Liver (tissue), 9 donors: ENCODE results near the gene NINJ2. TPM values are rescaled to one million over a fixed set of nuclear protein-coding genes. Genes with fewer than 3 reads are reported as not detected.

Experiments used
- DNase-seq: peaks from one replicate; pipeline ENCODE4 v3.0.0-alpha.2; 2017; ENCODE audit warnings: low spot score
- H3K27ac ChIP-seq, 2 donors: one replicate each; pipeline ENCODE4 v1.7.0; 2013; ENCODE audit warnings: inconsistent platforms in 2 of 2, low read length in 2 of 2, control low read depth in 1 of 2, low read depth in 1 of 2, mild to moderate bottlenecking in 1 of 2
- H3K27me3 ChIP-seq, 4 donors: one replicate each; pipeline versions ENCODE4 v1.6.1 to v1.7.0; 2013; ENCODE audit warnings: low read length in 3 of 4, inconsistent platforms in 1 of 4, mild to moderate bottlenecking in 1 of 4, moderate library complexity in 1 of 4; ENCODE audit not compliant: control insufficient read depth in 4 of 4, insufficient read depth in 4 of 4
- H3K36me3 ChIP-seq, 4 donors: one replicate each; pipeline versions ENCODE4 v1.6.1 to v1.7.0; 2013; ENCODE audit warnings: low read length in 3 of 4, mild to moderate bottlenecking in 3 of 4, low read depth in 1 of 4, moderate library complexity in 1 of 4; ENCODE audit not compliant: control insufficient read depth in 4 of 4, insufficient read depth in 3 of 4
- H3K4me1 ChIP-seq, 4 donors: one replicate each; pipeline versions ENCODE4 v1.6.1 to v1.7.0; 2013; ENCODE audit warnings: low read length in 3 of 4, mild to moderate bottlenecking in 3 of 4, moderate library complexity in 1 of 4; ENCODE audit not compliant: control insufficient read depth in 4 of 4, insufficient read depth in 4 of 4
- H3K4me3 ChIP-seq, 3 donors: one replicate each; pipeline versions ENCODE4 v1.6.1 to v1.7.0; 2013; ENCODE audit warnings: low read length in 3 of 3, control low read depth in 1 of 3, low read depth in 1 of 3, mild to moderate bottlenecking in 1 of 3
- H3K9ac ChIP-seq, 2 donors: one replicate each; pipeline ENCODE4 v1.7.0; 2013; ENCODE audit warnings: low read length in 2 of 2, mild to moderate bottlenecking in 2 of 2, moderate library complexity in 2 of 2, control low read depth in 1 of 2, low read depth in 1 of 2
- H3K9me3 ChIP-seq, 4 donors: one replicate each; pipeline versions ENCODE4 v1.6.1 to v1.7.0; 2013; ENCODE audit warnings: low read length in 3 of 4; ENCODE audit not compliant: control insufficient read depth in 4 of 4
- EGR1 ChIP-seq, 2 donors: IDR thresholded peaks; 2 replicates each; pipeline ENCODE4 v1.6.1; 2016 to 2018; ENCODE audit warnings: antibody characterized with exemption in 2 of 2, low read depth in 2 of 2
- FOXA1 ChIP-seq: IDR thresholded peaks from 2 replicates; pipeline ENCODE4 v1.6.1; 2016; ENCODE audit warnings: antibody characterized with exemption
- FOXA2 ChIP-seq: IDR thresholded peaks from 2 replicates; pipeline ENCODE4 v1.6.1; 2016; ENCODE audit warnings: antibody characterized with exemption
- GABPA ChIP-seq, 2 donors: IDR thresholded peaks in 1 of 2; conservative IDR thresholded peaks in 1 of 2; 2 replicates each; pipeline ENCODE4 v1.6.1; 2016; ENCODE audit warnings: antibody characterized with exemption in 2 of 2, mild to moderate bottlenecking in 1 of 2, moderate library complexity in 1 of 2
- HNF4A ChIP-seq, 2 donors: conservative IDR thresholded peaks; 2 replicates each; pipeline ENCODE4 v1.6.1; 2016; ENCODE audit warnings: antibody characterized with exemption in 2 of 2, mild to moderate bottlenecking in 2 of 2
- HNF4G ChIP-seq: IDR thresholded peaks from 2 replicates; pipeline ENCODE4 v1.6.1; 2016; ENCODE audit warnings: antibody characterized with exemption
- JUND ChIP-seq, 2 donors: IDR thresholded peaks; 2 replicates each; pipeline ENCODE4 v1.6.1; 2016; ENCODE audit warnings: antibody characterized with exemption in 2 of 2
- NR2F2 ChIP-seq: IDR thresholded peaks from 2 replicates; pipeline ENCODE4 v1.6.1; 2016; ENCODE audit warnings: antibody characterized with exemption
- RAD21 ChIP-seq, 2 donors: IDR thresholded peaks; 2 replicates each; pipeline ENCODE4 v1.6.1; 2016; ENCODE audit warnings: antibody characterized with exemption in 2 of 2, mild to moderate bottlenecking in 2 of 2
- RXRA ChIP-seq, 2 donors: IDR thresholded peaks; 2 replicates each; pipeline ENCODE4 v1.6.1; 2017 to 2018; ENCODE audit warnings: antibody characterized with exemption in 2 of 2, mild to moderate bottlenecking in 1 of 2
- SP1 ChIP-seq: IDR thresholded peaks from 2 replicates; pipeline ENCODE4 v1.6.1; 2018; ENCODE audit warnings: antibody characterized with exemption, mild to moderate bottlenecking
- TAF1 ChIP-seq: conservative IDR thresholded peaks from 2 replicates; pipeline ENCODE4 v1.6.1; 2016; ENCODE audit warnings: antibody characterized with exemption, mild to moderate bottlenecking
- YY1 ChIP-seq: IDR thresholded peaks from 2 replicates; pipeline ENCODE4 v1.6.1; 2016; ENCODE audit warnings: antibody characterized with exemption, mild to moderate bottlenecking
- WGBS: extraction: QIAGEN DNeasy Blood & Tissue Kit; methylation state at CpG from one replicate; pipeline ENCODE4 v1.1.7; 2013; 5-methylcytosine and 5-hydroxymethylcytosine counted together
- polyA plus RNA-seq, 2 donors: library from polyadenylated mRNA; stranded (reverse) in 1 of 2; unstranded in 1 of 2; fragments of 200-250 nt in 1 of 2; fragments of >200 nt in 1 of 2; fragmentation: Nextera tagmentation in 1 of 2; extraction: Ambion mirVana in 1 of 2; gene quantifications; one replicate each; pipeline versions ENCODE4 v1.2.1 to v1.2.3, GENCODE V29; 2013 to 2015
- total RNA-seq, 2 donors: library from RNA; depleted of rRNA; stranded (reverse); fragments of >200 nt; gene quantifications; one replicate each; pipeline ENCODE4 v1.2.3, GENCODE V29; 2014
- TF ChIP-seq, protein P1 (sequence below): IDR thresholded peaks from 2 replicates; pipeline ENCODE4 v1.6.1; 2016; ENCODE audit warnings: antibody characterized with exemption
- TF ChIP-seq, protein P2 (sequence below): IDR thresholded peaks from 2 replicates; pipeline ENCODE4 v1.6.1; 2016; ENCODE audit warnings: antibody characterized with exemption, mild to moderate bottlenecking
- TF ChIP-seq, protein P3 (sequence below): fragments of 150-350 bp; IDR thresholded peaks from 2 replicates; pipeline ENCODE4 v1.5.1; 2017; ENCODE audit warnings: improper control_type of control experiment, low read depth, low read length; ENCODE audit not compliant: missing input control
- TF ChIP-seq, protein P4 (sequence below): IDR thresholded peaks from 2 replicates; pipeline ENCODE4 v1.6.1; 2016; ENCODE audit warnings: antibody characterized with exemption
- TF ChIP-seq, protein P5 (sequence below): IDR thresholded peaks from 2 replicates; pipeline ENCODE4 v1.6.1; 2016; ENCODE audit warnings: antibody characterized with exemption
- donor health status: healthy.
- donor health status: healthy.
- donor health status: healthy.
- donor health status: healthy.
- donor health status: healthy.

Gene NINJ2, protein sequence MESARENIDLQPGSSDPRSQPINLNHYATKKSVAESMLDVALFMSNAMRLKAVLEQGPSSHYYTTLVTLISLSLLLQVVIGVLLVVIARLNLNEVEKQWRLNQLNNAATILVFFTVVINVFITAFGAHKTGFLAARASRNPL
- 10 to 100 TPM in 1 of 2 donors, 1 to 10 TPM in 1; 6.7 to 14.9 TPM for total RNA-seq
- polyA plus RNA-seq: 10 to 100 TPM; 15.9 to 16.5 TPM

DNA sequence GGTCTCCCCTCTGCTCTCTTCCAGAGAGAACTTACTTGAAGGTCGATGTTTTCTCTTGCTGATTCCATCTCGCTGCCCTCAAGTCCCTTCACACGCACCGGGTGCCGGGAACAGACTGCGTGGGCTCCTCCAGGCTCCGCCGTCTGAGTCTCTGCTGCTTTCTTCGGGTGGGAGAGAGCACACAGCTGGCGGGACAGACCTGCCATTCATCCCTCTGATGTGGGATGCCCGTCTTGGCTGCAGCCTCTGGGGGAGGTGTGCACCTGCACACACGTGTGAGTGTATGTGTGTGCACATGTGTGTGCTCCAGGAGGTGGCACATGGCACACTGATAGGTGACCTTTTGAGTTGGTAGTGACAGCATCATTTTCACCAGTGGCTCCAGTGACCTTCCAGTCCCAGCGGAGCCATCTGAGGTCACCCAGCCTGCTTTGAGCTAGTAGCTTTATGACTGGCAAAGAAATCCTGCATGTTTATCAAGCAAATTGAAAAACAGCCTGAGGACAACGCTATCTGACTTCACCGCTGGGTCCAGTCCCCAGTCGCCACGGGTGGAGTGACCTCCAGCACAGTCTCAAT, at the start of gene NINJ2:
NINJ2 (minus strand) TSS at position 153 of the 579 bp plus-strand sequence; CDS start at position 68, 85 bp downstream.
- peak within 1 kb of the TSS in 1 of 2 donors; percentile 1 for H3K27ac ChIP-seq
- no peak within 1 kb of the TSS for H3K4me3 ChIP-seq
- peaks cover 4 to 17% (median 6%) of the 10 kb centered on the region in 4 donors for H3K4me1 ChIP-seq
- peak within 1 kb of the TSS in 1 of 2 donors; percentile 65 for H3K9ac ChIP-seq
- TF ChIP-seq GABPA (IDR thresholded peaks at IDR 0.05 in 1 of 2, conservative IDR thresholded peaks at IDR 0.05 in 1 of 2): no peak
- TF ChIP-seq, protein P1, sequence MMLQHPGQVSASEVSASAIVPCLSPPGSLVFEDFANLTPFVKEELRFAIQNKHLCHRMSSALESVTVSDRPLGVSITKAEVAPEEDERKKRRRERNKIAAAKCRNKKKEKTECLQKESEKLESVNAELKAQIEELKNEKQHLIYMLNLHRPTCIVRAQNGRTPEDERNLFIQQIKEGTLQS: no peak
- TF ChIP-seq, protein P2, sequence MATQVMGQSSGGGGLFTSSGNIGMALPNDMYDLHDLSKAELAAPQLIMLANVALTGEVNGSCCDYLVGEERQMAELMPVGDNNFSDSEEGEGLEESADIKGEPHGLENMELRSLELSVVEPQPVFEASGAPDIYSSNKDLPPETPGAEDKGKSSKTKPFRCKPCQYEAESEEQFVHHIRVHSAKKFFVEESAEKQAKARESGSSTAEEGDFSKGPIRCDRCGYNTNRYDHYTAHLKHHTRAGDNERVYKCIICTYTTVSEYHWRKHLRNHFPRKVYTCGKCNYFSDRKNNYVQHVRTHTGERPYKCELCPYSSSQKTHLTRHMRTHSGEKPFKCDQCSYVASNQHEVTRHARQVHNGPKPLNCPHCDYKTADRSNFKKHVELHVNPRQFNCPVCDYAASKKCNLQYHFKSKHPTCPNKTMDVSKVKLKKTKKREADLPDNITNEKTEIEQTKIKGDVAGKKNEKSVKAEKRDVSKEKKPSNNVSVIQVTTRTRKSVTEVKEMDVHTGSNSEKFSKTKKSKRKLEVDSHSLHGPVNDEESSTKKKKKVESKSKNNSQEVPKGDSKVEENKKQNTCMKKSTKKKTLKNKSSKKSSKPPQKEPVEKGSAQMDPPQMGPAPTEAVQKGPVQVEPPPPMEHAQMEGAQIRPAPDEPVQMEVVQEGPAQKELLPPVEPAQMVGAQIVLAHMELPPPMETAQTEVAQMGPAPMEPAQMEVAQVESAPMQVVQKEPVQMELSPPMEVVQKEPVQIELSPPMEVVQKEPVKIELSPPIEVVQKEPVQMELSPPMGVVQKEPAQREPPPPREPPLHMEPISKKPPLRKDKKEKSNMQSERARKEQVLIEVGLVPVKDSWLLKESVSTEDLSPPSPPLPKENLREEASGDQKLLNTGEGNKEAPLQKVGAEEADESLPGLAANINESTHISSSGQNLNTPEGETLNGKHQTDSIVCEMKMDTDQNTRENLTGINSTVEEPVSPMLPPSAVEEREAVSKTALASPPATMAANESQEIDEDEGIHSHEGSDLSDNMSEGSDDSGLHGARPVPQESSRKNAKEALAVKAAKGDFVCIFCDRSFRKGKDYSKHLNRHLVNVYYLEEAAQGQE: no peak
- TF ChIP-seq, protein P3, sequence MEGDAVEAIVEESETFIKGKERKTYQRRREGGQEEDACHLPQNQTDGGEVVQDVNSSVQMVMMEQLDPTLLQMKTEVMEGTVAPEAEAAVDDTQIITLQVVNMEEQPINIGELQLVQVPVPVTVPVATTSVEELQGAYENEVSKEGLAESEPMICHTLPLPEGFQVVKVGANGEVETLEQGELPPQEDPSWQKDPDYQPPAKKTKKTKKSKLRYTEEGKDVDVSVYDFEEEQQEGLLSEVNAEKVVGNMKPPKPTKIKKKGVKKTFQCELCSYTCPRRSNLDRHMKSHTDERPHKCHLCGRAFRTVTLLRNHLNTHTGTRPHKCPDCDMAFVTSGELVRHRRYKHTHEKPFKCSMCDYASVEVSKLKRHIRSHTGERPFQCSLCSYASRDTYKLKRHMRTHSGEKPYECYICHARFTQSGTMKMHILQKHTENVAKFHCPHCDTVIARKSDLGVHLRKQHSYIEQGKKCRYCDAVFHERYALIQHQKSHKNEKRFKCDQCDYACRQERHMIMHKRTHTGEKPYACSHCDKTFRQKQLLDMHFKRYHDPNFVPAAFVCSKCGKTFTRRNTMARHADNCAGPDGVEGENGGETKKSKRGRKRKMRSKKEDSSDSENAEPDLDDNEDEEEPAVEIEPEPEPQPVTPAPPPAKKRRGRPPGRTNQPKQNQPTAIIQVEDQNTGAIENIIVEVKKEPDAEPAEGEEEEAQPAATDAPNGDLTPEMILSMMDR: no peak
- TF ChIP-seq, protein P4, sequence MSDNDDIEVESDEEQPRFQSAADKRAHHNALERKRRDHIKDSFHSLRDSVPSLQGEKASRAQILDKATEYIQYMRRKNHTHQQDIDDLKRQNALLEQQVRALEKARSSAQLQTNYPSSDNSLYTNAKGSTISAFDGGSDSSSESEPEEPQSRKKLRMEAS: no peak
- no peak for TF ChIP-seq FOXA2
- peak; percentile 39 for TF ChIP-seq SP1
- TF ChIP-seq TAF1: no peak
- TF ChIP-seq YY1: no peak
- peak; percentile 43 to 82 for TF ChIP-seq RXRA (IDR thresholded peaks at IDR 0.05)
- TF ChIP-seq RAD21 (IDR thresholded peaks at IDR 0.05): peak in 1 of 2 donors; percentile 37
- no peak for TF ChIP-seq NR2F2
- TF ChIP-seq FOXA1: no peak
- TF ChIP-seq HNF4G: no peak
- TF ChIP-seq, protein P5, sequence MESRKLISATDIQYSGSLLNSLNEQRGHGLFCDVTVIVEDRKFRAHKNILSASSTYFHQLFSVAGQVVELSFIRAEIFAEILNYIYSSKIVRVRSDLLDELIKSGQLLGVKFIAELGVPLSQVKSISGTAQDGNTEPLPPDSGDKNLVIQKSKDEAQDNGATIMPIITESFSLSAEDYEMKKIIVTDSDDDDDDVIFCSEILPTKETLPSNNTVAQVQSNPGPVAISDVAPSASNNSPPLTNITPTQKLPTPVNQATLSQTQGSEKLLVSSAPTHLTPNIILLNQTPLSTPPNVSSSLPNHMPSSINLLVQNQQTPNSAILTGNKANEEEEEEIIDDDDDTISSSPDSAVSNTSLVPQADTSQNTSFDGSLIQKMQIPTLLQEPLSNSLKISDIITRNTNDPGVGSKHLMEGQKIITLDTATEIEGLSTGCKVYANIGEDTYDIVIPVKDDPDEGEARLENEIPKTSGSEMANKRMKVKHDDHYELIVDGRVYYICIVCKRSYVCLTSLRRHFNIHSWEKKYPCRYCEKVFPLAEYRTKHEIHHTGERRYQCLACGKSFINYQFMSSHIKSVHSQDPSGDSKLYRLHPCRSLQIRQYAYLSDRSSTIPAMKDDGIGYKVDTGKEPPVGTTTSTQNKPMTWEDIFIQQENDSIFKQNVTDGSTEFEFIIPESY: no peak
- TF ChIP-seq HNF4A (conservative IDR thresholded peaks at IDR 0.05): peak in 1 of 2 donors; percentile 21
- no peak for TF ChIP-seq EGR1 (IDR thresholded peaks at IDR 0.05; ENCODE audit: low read depth in 2 of 2)
- TF ChIP-seq JUND (IDR thresholded peaks at IDR 0.05): no peak
- no peaks in the 10 kb centered on the region for H3K36me3 ChIP-seq
- no peaks in the 10 kb centered on the region for H3K9me3 ChIP-seq
- DNase-seq: no peak
- H3K27me3 ChIP-seq: no peaks in the 10 kb centered on the region
- WGBS: 62% methylated on average over 17 of the region's 17 CpGs
